ENCODE measurements around the gene C1QTNF2.

Gene C1QTNF2

GRCh38 chr5:160317434-160317833, 53.0 kb downstream of the C1QTNF2 start:
- Histone ChIP-seq H3K27me3 (ENCODE audit: insufficient read depth, low read length) (peaks cover 3% of the 10 kb centered on the region), H3K36me3 (ENCODE audit: control insufficient read depth in 1 of 2, insufficient read depth in 2 of 2, low read length in 2 of 2) (no peaks in the 10 kb centered on the region), H3K79me2 (ENCODE audit: control insufficient read depth, insufficient read depth, low read length, poor library complexity) (no peaks in the 10 kb centered on the region), H3K4me2 (ENCODE audit: low read length) (no peak overlapping the region), H2AFZ (ENCODE audit: insufficient read depth, low read length, poor library complexity) (no peak overlapping the region), H3K4me1 (ENCODE audit: control insufficient read depth in 1 of 2, insufficient read depth in 2 of 2, low read length in 2 of 2) (peaks cover 6% of the 10 kb centered on the region in 2 experiments), H3K9ac (ENCODE audit: low read length) (no peak overlapping the region), H4K91ac (ENCODE audit: low read depth, low read length) (peak overlapping the region; percentile 21), H4K12ac (ENCODE audit: low read depth, low read length) (no peak overlapping the region), H4K8ac (ENCODE audit: low read depth, low read length) (no peak overlapping the region), H3K14ac (ENCODE audit: low read length) (no peak overlapping the region), H3K27ac (ENCODE audit: low read depth, low read length) (no peak overlapping the region), H3K23ac (ENCODE audit: low read length) (no peak overlapping the region), H3K9me3 (ENCODE audit: insufficient read depth, low read depth, low read length) (no peaks in the 10 kb centered on the region), H3K4me3 (ENCODE audit: low read depth, low read length) (no peak overlapping the region), H2AK5ac (ENCODE audit: low read length) (no peak overlapping the region), H2BK12ac (ENCODE audit: low read length) (peak overlapping the region; percentile 80), H2BK5ac (ENCODE audit: low read depth, low read length, poor library complexity) (peak overlapping the region; percentile 10), H3K79me1 (ENCODE audit: low read length) (peaks cover 12% of the 10 kb centered on the region), H3K4ac (ENCODE audit: low read depth, low read length) (no peak overlapping the region), H3K18ac (ENCODE audit: low read length) (no peak overlapping the region), H2BK120ac (ENCODE audit: insufficient read depth, low read length, poor library complexity) (no peak overlapping the region)
- no peak for DNase-seq
- no CpG with 5 or more reads among the region's 5 CpGs for WGBS (ENCODE audit: extremely low coverage, insufficient coverage, insufficient read length)

- H2AFZ ChIP-seq (ENCODE audit: insufficient read depth, low read length, poor library complexity) = no peak overlapping the region
- H2AK5ac ChIP-seq (ENCODE audit: low read length) = no peak overlapping the region
- no peak overlapping the region for H2BK120ac ChIP-seq (ENCODE audit: insufficient read depth, low read length, poor library complexity)
- peaks cover 1% of the 10 kb centered on the region in 2 experiments for H3K4me1 ChIP-seq (ENCODE audit: control insufficient read depth in 1 of 2, insufficient read depth in 2 of 2, low read length in 2 of 2)
- peaks cover 11% of the 10 kb centered on the region for H3K79me1 ChIP-seq (ENCODE audit: low read length)
- H4K8ac ChIP-seq (ENCODE audit: low read depth, low read length) = no peak overlapping the region
- peak in 1 of 2 donors; percentile 53 for DNase-seq
- no CpG with 5 or more reads among the region's 1 CpG for WGBS (ENCODE audit: extremely low coverage, insufficient coverage, insufficient read length)
- no peak overlapping the region for H3K27ac ChIP-seq (ENCODE audit: low read depth, low read length)
- H2BK5ac ChIP-seq (ENCODE audit: low read depth, low read length, poor library complexity) = no peak overlapping the region
- peaks cover 8% of the 10 kb centered on the region for H3K27me3 ChIP-seq (ENCODE audit: insufficient read depth, low read length)
- H4K91ac ChIP-seq (ENCODE audit: low read depth, low read length) = no peak overlapping the region
- H2BK12ac ChIP-seq (ENCODE audit: low read length) = no peak overlapping the region
- peaks cover 4% of the 10 kb centered on the region for H3K79me2 ChIP-seq (ENCODE audit: control insufficient read depth, insufficient read depth, low read length, poor library complexity)
- H4K12ac ChIP-seq (ENCODE audit: low read depth, low read length) = no peak overlapping the region
- H3K4me3 ChIP-seq (ENCODE audit: low read depth, low read length) = no peak overlapping the region
- H3K36me3 ChIP-seq (ENCODE audit: control insufficient read depth in 1 of 2, insufficient read depth in 2 of 2, low read length in 2 of 2) = no peaks in the 10 kb centered on the region
- no peak overlapping the region for H3K23ac ChIP-seq (ENCODE audit: low read length)
- H3K4ac ChIP-seq (ENCODE audit: low read depth, low read length) = no peak overlapping the region
- H3K9me3 ChIP-seq (ENCODE audit: insufficient read depth, low read depth, low read length) = peaks cover 2% of the 10 kb centered on the region
- no peak overlapping the region for H3K9ac ChIP-seq (ENCODE audit: low read length)
- no peak overlapping the region for H3K4me2 ChIP-seq (ENCODE audit: low read length)
- no peak overlapping the region for H3K18ac ChIP-seq (ENCODE audit: low read length)
- H3K14ac ChIP-seq (ENCODE audit: low read length) = no peak overlapping the region
Observed at GRCh38 chr5:160315968-160316367, 54.5 kb downstream of the C1QTNF2 start.

- Histone ChIP-seq H3K79me1 (ENCODE audit: low read length) (peaks cover 9% of the 10 kb centered on the region), H2AK5ac (ENCODE audit: low read length) (no peak overlapping the region)
Observed at GRCh38 chr5:160312960-160313727, 57.3 kb downstream of the C1QTNF2 start.

GRCh38 chr5:160312134-160312959, 58.1 kb downstream of the C1QTNF2 start, which contains the start of gene CCNJL:
Gene CCNJL (minus strand): TSS chr5:160312564. CDS start chr5:160311923, 641 bp downstream.
- Histone ChIP-seq H2BK120ac (ENCODE audit: insufficient read depth, low read length, poor library complexity) (peak within 1 kb of the TSS; percentile 94), H3K18ac (ENCODE audit: low read length) (peak within 1 kb of the TSS; percentile 95), H3K9me3 (ENCODE audit: insufficient read depth, low read depth, low read length) (peaks cover 2% of the 10 kb centered on the region), H2AFZ (ENCODE audit: insufficient read depth, low read length, poor library complexity) (peak within 1 kb of the TSS; percentile 99), H3K4me2 (ENCODE audit: low read length) (peak within 1 kb of the TSS; percentile 84), H2AK5ac (ENCODE audit: low read length) (no peak within 1 kb of the TSS), H2BK12ac (ENCODE audit: low read length) (peak within 1 kb of the TSS; percentile 94), H3K23ac (ENCODE audit: low read length) (no peak within 1 kb of the TSS), H2BK5ac (ENCODE audit: low read depth, low read length, poor library complexity) (peak within 1 kb of the TSS; percentile 69), H3K9ac (ENCODE audit: low read length) (peak within 1 kb of the TSS; percentile 88), H4K8ac (ENCODE audit: low read depth, low read length) (peak within 1 kb of the TSS; percentile 92), H3K36me3 (ENCODE audit: control insufficient read depth in 1 of 2, insufficient read depth in 2 of 2, low read length in 2 of 2) (peaks cover 10 to 13% of the 10 kb centered on the region in 2 experiments), H3K4me3 (ENCODE audit: low read depth, low read length) (peak within 1 kb of the TSS; percentile 94), H4K12ac (ENCODE audit: low read depth, low read length) (peak within 1 kb of the TSS; percentile 78), H3K4me1 (ENCODE audit: control insufficient read depth in 1 of 2, insufficient read depth in 2 of 2, low read length in 2 of 2) (peaks cover 3% of the 10 kb centered on the region in 2 experiments), H3K14ac (ENCODE audit: low read length) (peak within 1 kb of the TSS; percentile 97), H3K27ac (ENCODE audit: low read depth, low read length) (peak within 1 kb of the TSS; percentile 22), H4K91ac (ENCODE audit: low read depth, low read length) (peak within 1 kb of the TSS; percentile 93), H3K79me1 (ENCODE audit: low read length) (peaks cover 9% of the 10 kb centered on the region), H3K4ac (ENCODE audit: low read depth, low read length) (peak within 1 kb of the TSS; percentile 57), H3K27me3 (ENCODE audit: insufficient read depth, low read length) (peaks cover 8% of the 10 kb centered on the region), H3K79me2 (ENCODE audit: control insufficient read depth, insufficient read depth, low read length, poor library complexity) (peaks cover 4% of the 10 kb centered on the region)
- no peak for DNase-seq
- WGBS (ENCODE audit: extremely low coverage, insufficient coverage, insufficient read length) = no CpG with 5 or more reads among the region's 84 CpGs

More at GRCh38 chr5:160312960-160313727, 57.3 kb downstream of the C1QTNF2 start:
- Histone ChIP-seq H3K4me1 (ENCODE audit: control insufficient read depth in 1 of 2, insufficient read depth in 2 of 2, low read length in 2 of 2) (peaks cover 3% of the 10 kb centered on the region in 2 experiments), H3K27me3 (ENCODE audit: insufficient read depth, low read length) (peaks cover 8% of the 10 kb centered on the region), H3K23ac (ENCODE audit: low read length) (no peak overlapping the region), H2BK12ac (ENCODE audit: low read length) (no peak overlapping the region), H2AFZ (ENCODE audit: insufficient read depth, low read length, poor library complexity) (peak overlapping the region; percentile 57), H2BK120ac (ENCODE audit: insufficient read depth, low read length, poor library complexity) (peak overlapping the region; percentile 70), H3K14ac (ENCODE audit: low read length) (no peak overlapping the region), H2BK5ac (ENCODE audit: low read depth, low read length, poor library complexity) (no peak overlapping the region), H3K27ac (ENCODE audit: low read depth, low read length) (no peak overlapping the region), H3K9ac (ENCODE audit: low read length) (no peak overlapping the region), H3K36me3 (ENCODE audit: control insufficient read depth in 1 of 2, insufficient read depth in 2 of 2, low read length in 2 of 2) (peaks cover 4 to 6% of the 10 kb centered on the region in 2 experiments), H3K18ac (ENCODE audit: low read length) (no peak overlapping the region), H3K4ac (ENCODE audit: low read depth, low read length) (no peak overlapping the region), H4K8ac (ENCODE audit: low read depth, low read length) (no peak overlapping the region), H4K91ac (ENCODE audit: low read depth, low read length) (peak overlapping the region; percentile 75), H3K79me2 (ENCODE audit: control insufficient read depth, insufficient read depth, low read length, poor library complexity) (peaks cover 4% of the 10 kb centered on the region), H3K4me2 (ENCODE audit: low read length) (peak overlapping the region; percentile 84), H3K9me3 (ENCODE audit: insufficient read depth, low read depth, low read length) (peaks cover 2% of the 10 kb centered on the region), H4K12ac (ENCODE audit: low read depth, low read length) (no peak overlapping the region), H3K4me3 (ENCODE audit: low read depth, low read length) (no peak overlapping the region)
- WGBS (ENCODE audit: extremely low coverage, insufficient coverage, insufficient read length) = no CpG with 5 or more reads among the region's 8 CpGs
- DNase-seq = no peak
